ENCODE data around the gene ALX4. TPM values are rescaled to one million over a fixed set of nuclear protein-coding genes. Genes with fewer than 3 reads are reported as not detected.

ALX4 gene
- total and polyA plus RNA-seq, 2 donors (not counting 1 experiment from before 2014, with no cell fraction given), result not detected

DNA sequence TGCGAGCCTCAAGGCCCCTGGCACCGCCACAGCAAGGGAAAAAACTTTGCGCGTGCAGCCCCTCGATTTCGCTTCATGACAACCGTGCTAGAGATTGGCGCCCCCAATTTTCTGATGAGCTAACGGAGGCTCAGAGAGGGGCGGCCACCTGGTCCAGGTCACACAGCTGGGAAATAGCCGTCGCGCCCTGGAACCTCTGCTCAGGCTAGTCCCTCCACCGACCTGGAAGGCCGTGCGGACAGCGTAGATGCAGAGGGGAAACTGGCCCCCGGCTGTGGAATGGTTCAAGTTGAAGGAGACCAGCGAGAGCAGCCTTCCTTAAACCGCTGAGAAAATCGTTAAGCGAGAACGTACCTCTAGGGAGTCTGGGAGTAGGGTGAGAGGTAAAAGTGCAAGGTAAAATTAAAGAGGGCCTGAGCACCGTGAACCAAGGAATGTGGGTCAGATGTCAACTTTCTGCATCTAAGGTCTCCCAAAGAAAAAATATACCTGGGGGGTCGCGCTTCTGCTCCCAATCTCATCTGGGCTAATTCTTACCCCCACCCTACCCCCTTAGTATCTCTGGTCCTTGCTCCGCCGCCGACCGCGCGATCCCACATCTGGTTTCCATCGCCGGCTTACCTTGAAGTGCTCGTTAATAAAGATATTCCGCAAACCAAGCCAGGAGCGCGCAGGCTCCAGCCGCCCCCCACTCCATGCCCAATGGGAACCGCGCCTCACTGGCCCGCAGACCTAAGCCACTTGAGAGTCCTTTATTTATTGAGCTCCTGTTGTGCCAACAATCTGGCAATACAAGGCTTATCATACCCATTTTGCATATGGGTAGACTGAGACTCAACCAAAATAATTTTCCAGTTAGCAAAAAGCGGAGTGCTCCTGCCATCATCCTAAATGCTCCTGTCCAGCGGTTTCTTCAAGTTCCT, 1.7 kb upstream of the ALX4 start:
- Histone ChIP-seq H3K4me2 (replicated peaks; ENCODE audit: low read depth, low read length, poor library complexity, severe bottlenecking) (no peak overlapping the region), H3K9me3 (ENCODE audit: control extremely low read depth in 1 of 3, control insufficient read depth in 2 of 3, insufficient read depth in 1 of 3, low read length in 2 of 3) (peaks cover 0 to 47% (median 0%) of the 10 kb centered on the region in 3 donors), H3K79me2 (ENCODE audit: control insufficient read depth, insufficient read depth, low read length) (no peaks in the 10 kb centered on the region), H3K9ac (ENCODE audit: low read length) (no peak overlapping the region), H3K27ac (ENCODE audit: low read length in 2 of 2) (no peak overlapping the region), H3K4me1 (ENCODE audit: control insufficient read depth in 2 of 2, insufficient read depth in 2 of 2, low read length in 2 of 2) (peaks cover 31 to 42% of the 10 kb centered on the region in 2 donors), H3K4me3 (ENCODE audit: control extremely low read depth in 1 of 5, extremely low read depth in 1 of 5, insufficient read depth in 1 of 5, low read depth in 2 of 5, low read length in 4 of 5) (no peak overlapping the region), H4K20me1 (ENCODE audit: control insufficient read depth, insufficient read depth, low read length, poor library complexity, severe bottlenecking) (no peaks in the 10 kb centered on the region), H3K36me3 (replicated peaks in 1 of 2; ENCODE audit: control extremely low read depth in 1 of 2, control insufficient read depth in 1 of 2, extremely low read depth in 1 of 2, insufficient read depth in 2 of 2, low read length in 1 of 2) (no peaks in the 10 kb centered on the region), H2AFZ (ENCODE audit: insufficient read depth, low read depth, low read length, poor library complexity, severe bottlenecking) (no peak overlapping the region), H3K27me3 (replicated peaks in 1 of 4; ENCODE audit: control extremely low read depth in 1 of 4, control insufficient read depth in 3 of 4, insufficient read depth in 4 of 4, low read length in 3 of 4) (peaks cover 0 to 94% (median 67%) of the 10 kb centered on the region in 4 experiments)
- CTCF ChIA-PET, result no interaction called here
- 18% methylated on average over 44 of the region's 44 CpGs for WGBS (ENCODE audit: insufficient coverage)
- TF ChIP-seq, protein P1, sequence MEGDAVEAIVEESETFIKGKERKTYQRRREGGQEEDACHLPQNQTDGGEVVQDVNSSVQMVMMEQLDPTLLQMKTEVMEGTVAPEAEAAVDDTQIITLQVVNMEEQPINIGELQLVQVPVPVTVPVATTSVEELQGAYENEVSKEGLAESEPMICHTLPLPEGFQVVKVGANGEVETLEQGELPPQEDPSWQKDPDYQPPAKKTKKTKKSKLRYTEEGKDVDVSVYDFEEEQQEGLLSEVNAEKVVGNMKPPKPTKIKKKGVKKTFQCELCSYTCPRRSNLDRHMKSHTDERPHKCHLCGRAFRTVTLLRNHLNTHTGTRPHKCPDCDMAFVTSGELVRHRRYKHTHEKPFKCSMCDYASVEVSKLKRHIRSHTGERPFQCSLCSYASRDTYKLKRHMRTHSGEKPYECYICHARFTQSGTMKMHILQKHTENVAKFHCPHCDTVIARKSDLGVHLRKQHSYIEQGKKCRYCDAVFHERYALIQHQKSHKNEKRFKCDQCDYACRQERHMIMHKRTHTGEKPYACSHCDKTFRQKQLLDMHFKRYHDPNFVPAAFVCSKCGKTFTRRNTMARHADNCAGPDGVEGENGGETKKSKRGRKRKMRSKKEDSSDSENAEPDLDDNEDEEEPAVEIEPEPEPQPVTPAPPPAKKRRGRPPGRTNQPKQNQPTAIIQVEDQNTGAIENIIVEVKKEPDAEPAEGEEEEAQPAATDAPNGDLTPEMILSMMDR (IDR thresholded peaks at IDR 0.05), result no peak
- TF ChIP-seq EZH2 (IDR thresholded peaks at IDR 0.05; ENCODE audit: borderline replicate concordance, insufficient read depth, low read depth, low read length, poor library complexity, severe bottlenecking), result no peak
- POLR2A ChIA-PET, result no interaction called here
- intact Hi-C loops (cut with micrococcal nuclease), result no loop called here
- Mint-ChIP-seq H3K9me3 (ENCODE audit: insufficient read depth) (no peaks in the 10 kb centered on the region), H3K27ac (peak overlapping the region; percentile 20), H3K27me3 (peaks cover 72% of the 10 kb centered on the region), H3K4me1 (peaks cover 28% of the 10 kb centered on the region), H3K4me3 (peak overlapping the region; percentile 26)
- ATAC-seq (ENCODE audit: low read depth) (no peak), DNase-seq (no peak)
